ENCODE measurements around the gene SPNS2.
A peak's percentile ranks its signal among the peaks of the same experiment; 100 is the strongest.

Gene SPNS2

GRCh38 chr17:4566785-4567184, 68.1 kb downstream of the SPNS2 start:
- H3K9me3 ChIP-seq (ENCODE audit: insufficient read depth, low read depth, low read length) = no peaks in the 10 kb centered on the region
- no peak overlapping the region for H3K23ac ChIP-seq (ENCODE audit: low read length)
- no peak overlapping the region for H4K12ac ChIP-seq (ENCODE audit: low read depth, low read length)
- H3K27me3 ChIP-seq (ENCODE audit: insufficient read depth, low read length) = no peaks in the 10 kb centered on the region
- DNase-seq = peak; percentile 42 to 82
- H3K79me1 ChIP-seq (ENCODE audit: low read length) = no peaks in the 10 kb centered on the region
- peak overlapping the region; percentile 45 for H4K91ac ChIP-seq (ENCODE audit: low read depth, low read length)
- H3K14ac ChIP-seq (ENCODE audit: low read length) = no peak overlapping the region
- no peak overlapping the region for H4K8ac ChIP-seq (ENCODE audit: low read depth, low read length)
- H3K4ac ChIP-seq (ENCODE audit: low read depth, low read length) = no peak overlapping the region
- peak overlapping the region; percentile 17 for H3K4me2 ChIP-seq (ENCODE audit: low read length)
- no peaks in the 10 kb centered on the region for H3K36me3 ChIP-seq (ENCODE audit: control insufficient read depth in 1 of 2, insufficient read depth in 2 of 2, low read length in 2 of 2)
- H3K18ac ChIP-seq (ENCODE audit: low read length) = no peak overlapping the region
- H2BK5ac ChIP-seq (ENCODE audit: low read depth, low read length, poor library complexity) = no peak overlapping the region
- no peak overlapping the region for H2AK5ac ChIP-seq (ENCODE audit: low read length)
- no peak overlapping the region for H3K27ac ChIP-seq (ENCODE audit: low read depth, low read length)
- H2AFZ ChIP-seq (ENCODE audit: insufficient read depth, low read length, poor library complexity) = no peak overlapping the region
- H3K79me2 ChIP-seq (ENCODE audit: control insufficient read depth, insufficient read depth, low read length, poor library complexity) = no peaks in the 10 kb centered on the region
- H2BK120ac ChIP-seq (ENCODE audit: insufficient read depth, low read length, poor library complexity) = no peak overlapping the region
- peak overlapping the region; percentile 73 for H2BK12ac ChIP-seq (ENCODE audit: low read length)
- H3K4me1 ChIP-seq (ENCODE audit: control insufficient read depth in 1 of 2, insufficient read depth in 2 of 2, low read length in 2 of 2) = no peaks in the 10 kb centered on the region
- H3K9ac ChIP-seq (ENCODE audit: low read length) = no peak overlapping the region
- no peak overlapping the region for H3K4me3 ChIP-seq (ENCODE audit: low read depth, low read length)
- no CpG with 5 or more reads among the region's 5 CpGs for WGBS (ENCODE audit: extremely low coverage, insufficient coverage, insufficient read length)

- no peak for DNase-seq
- Histone ChIP-seq H3K79me2 (ENCODE audit: control insufficient read depth, insufficient read depth, low read length, poor library complexity) (no peaks in the 10 kb centered on the region), H3K4me1 (ENCODE audit: control insufficient read depth in 1 of 2, insufficient read depth in 2 of 2, low read length in 2 of 2) (peaks cover 2 to 4% of the 10 kb centered on the region in 2 experiments), H3K4me3 (ENCODE audit: low read depth, low read length) (no peak overlapping the region), H3K4me2 (ENCODE audit: low read length) (no peak overlapping the region), H3K27me3 (ENCODE audit: insufficient read depth, low read length) (no peaks in the 10 kb centered on the region), H2AK5ac (ENCODE audit: low read length) (no peak overlapping the region), H3K9me3 (ENCODE audit: insufficient read depth, low read depth, low read length) (peaks cover 2% of the 10 kb centered on the region), H3K27ac (ENCODE audit: low read depth, low read length) (no peak overlapping the region), H3K14ac (ENCODE audit: low read length) (no peak overlapping the region), H2AFZ (ENCODE audit: insufficient read depth, low read length, poor library complexity) (no peak overlapping the region), H3K4ac (ENCODE audit: low read depth, low read length) (no peak overlapping the region), H3K23ac (ENCODE audit: low read length) (no peak overlapping the region), H4K12ac (ENCODE audit: low read depth, low read length) (no peak overlapping the region), H3K9ac (ENCODE audit: low read length) (no peak overlapping the region), H2BK12ac (ENCODE audit: low read length) (no peak overlapping the region), H3K18ac (ENCODE audit: low read length) (no peak overlapping the region), H3K79me1 (ENCODE audit: low read length) (no peaks in the 10 kb centered on the region), H4K8ac (ENCODE audit: low read depth, low read length) (no peak overlapping the region), H2BK120ac (ENCODE audit: insufficient read depth, low read length, poor library complexity) (no peak overlapping the region), H2BK5ac (ENCODE audit: low read depth, low read length, poor library complexity) (no peak overlapping the region), H3K36me3 (ENCODE audit: control insufficient read depth in 1 of 2, insufficient read depth in 2 of 2, low read length in 2 of 2) (no peaks in the 10 kb centered on the region), H4K91ac (ENCODE audit: low read depth, low read length) (no peak overlapping the region)
- WGBS (ENCODE audit: extremely low coverage, insufficient coverage, insufficient read length) = no CpG with 5 or more reads among the region's 1 CpG
Observed at GRCh38 chr17:4569591-4569990, 70.9 kb downstream of the SPNS2 start.

- Histone ChIP-seq H3K36me3 (ENCODE audit: control insufficient read depth in 1 of 2, insufficient read depth in 2 of 2, low read length in 2 of 2) (no peaks in the 10 kb centered on the region), H3K4me3 (ENCODE audit: low read depth, low read length) (no peak overlapping the region), H4K12ac (ENCODE audit: low read depth, low read length) (no peak overlapping the region), H3K79me2 (ENCODE audit: control insufficient read depth, insufficient read depth, low read length, poor library complexity) (no peaks in the 10 kb centered on the region), H3K4me2 (ENCODE audit: low read length) (no peak overlapping the region), H3K23ac (ENCODE audit: low read length) (no peak overlapping the region), H3K79me1 (ENCODE audit: low read length) (peaks cover 9% of the 10 kb centered on the region), H2BK5ac (ENCODE audit: low read depth, low read length, poor library complexity) (no peak overlapping the region), H3K14ac (ENCODE audit: low read length) (no peak overlapping the region), H3K27ac (ENCODE audit: low read depth, low read length) (no peak overlapping the region), H2BK120ac (ENCODE audit: insufficient read depth, low read length, poor library complexity) (no peak overlapping the region), H3K27me3 (ENCODE audit: insufficient read depth, low read length) (no peaks in the 10 kb centered on the region), H3K9ac (ENCODE audit: low read length) (no peak overlapping the region), H3K9me3 (ENCODE audit: insufficient read depth, low read depth, low read length) (peaks cover 5% of the 10 kb centered on the region), H2AK5ac (ENCODE audit: low read length) (no peak overlapping the region), H3K18ac (ENCODE audit: low read length) (no peak overlapping the region), H2AFZ (ENCODE audit: insufficient read depth, low read length, poor library complexity) (no peak overlapping the region), H3K4ac (ENCODE audit: low read depth, low read length) (no peak overlapping the region), H3K4me1 (ENCODE audit: control insufficient read depth in 1 of 2, insufficient read depth in 2 of 2, low read length in 2 of 2) (peaks cover 12 to 17% of the 10 kb centered on the region in 2 experiments), H2BK12ac (ENCODE audit: low read length) (no peak overlapping the region), H4K91ac (ENCODE audit: low read depth, low read length) (no peak overlapping the region), H4K8ac (ENCODE audit: low read depth, low read length) (no peak overlapping the region)
- no CpG with 5 or more reads among the region's 9 CpGs for WGBS (ENCODE audit: extremely low coverage, insufficient coverage, insufficient read length)
- no peak for DNase-seq
Observed at GRCh38 chr17:4572131-4572530, 73.5 kb downstream of the SPNS2 start.

- no CpG with 5 or more reads among the region's 4 CpGs for whole genome bisulfite sequencing (ENCODE audit: extremely low coverage, insufficient coverage, insufficient read length)
- H3K4me2 ChIP-seq (ENCODE audit: low read length) = no peak overlapping the region
- peaks cover 5% of the 10 kb centered on the region for H3K9me3 ChIP-seq (ENCODE audit: insufficient read depth, low read depth, low read length)
- no peak overlapping the region for H3K23ac ChIP-seq (ENCODE audit: low read length)
- no peak overlapping the region for H3K4ac ChIP-seq (ENCODE audit: low read depth, low read length)
- no peak overlapping the region for H3K9ac ChIP-seq (ENCODE audit: low read length)
- no peak overlapping the region for H2BK120ac ChIP-seq (ENCODE audit: insufficient read depth, low read length, poor library complexity)
- no peak overlapping the region for H4K8ac ChIP-seq (ENCODE audit: low read depth, low read length)
- H3K14ac ChIP-seq (ENCODE audit: low read length) = no peak overlapping the region
- no peak overlapping the region for H2AFZ ChIP-seq (ENCODE audit: insufficient read depth, low read length, poor library complexity)
- no peak overlapping the region for H4K12ac ChIP-seq (ENCODE audit: low read depth, low read length)
- H3K4me3 ChIP-seq (ENCODE audit: low read depth, low read length) = no peak overlapping the region
- H3K18ac ChIP-seq (ENCODE audit: low read length) = no peak overlapping the region
- H3K27ac ChIP-seq (ENCODE audit: low read depth, low read length) = no peak overlapping the region
- H3K79me1 ChIP-seq (ENCODE audit: low read length) = peaks cover 13% of the 10 kb centered on the region
- H3K36me3 ChIP-seq (ENCODE audit: control insufficient read depth in 1 of 2, insufficient read depth in 2 of 2, low read length in 2 of 2) = no peaks in the 10 kb centered on the region
- H2BK5ac ChIP-seq (ENCODE audit: low read depth, low read length, poor library complexity) = no peak overlapping the region
- H2AK5ac ChIP-seq (ENCODE audit: low read length) = no peak overlapping the region
- no peak overlapping the region for H4K91ac ChIP-seq (ENCODE audit: low read depth, low read length)
- DNase-seq = no peak
- H3K79me2 ChIP-seq (ENCODE audit: control insufficient read depth, insufficient read depth, low read length, poor library complexity) = no peaks in the 10 kb centered on the region
- H3K4me1 ChIP-seq (ENCODE audit: control insufficient read depth in 1 of 2, insufficient read depth in 2 of 2, low read length in 2 of 2) = peaks cover 17 to 21% of the 10 kb centered on the region in 2 experiments
- no peaks in the 10 kb centered on the region for H3K27me3 ChIP-seq (ENCODE audit: insufficient read depth, low read length)
- no peak overlapping the region for H2BK12ac ChIP-seq (ENCODE audit: low read length)
Observed at GRCh38 chr17:4573115-4573514, 74.4 kb downstream of the SPNS2 start.

All from trophoblast cell (in vitro differentiated cells and primary cell).